ENCODE measurements around the gene C4orf50.

The C4orf50 gene

GRCh38 chr4:5980436-5981155, 37.6 kb downstream of the C4orf50 start:
- no peak for ATAC-seq
- no peak for TF ChIP-seq ZC3H10 (CRISPR knock-in tag; IDR thresholded peaks at IDR 0.05)
- TF ChIP-seq ZFP3 (CRISPR knock-in tag; IDR thresholded peaks at IDR 0.05): no peak
- TF ChIP-seq CSDC2 (CRISPR knock-in tag; IDR thresholded peaks at IDR 0.05): no peak
- no peak for TF ChIP-seq RARB (CRISPR knock-in tag; IDR thresholded peaks at IDR 0.05)
- no peak for TF ChIP-seq SNAI2 (CRISPR knock-in tag; IDR thresholded peaks at IDR 0.05)
- TF ChIP-seq ZNF70 (CRISPR knock-in tag; IDR thresholded peaks at IDR 0.05): no peak

GRCh38 chr4:5979981-5980380, 38.2 kb downstream of the C4orf50 start:
- no peak for ATAC-seq
- TF ChIP-seq ZNF565 (CRISPR knock-in tag; conservative IDR thresholded peaks at IDR 0.05; ENCODE audit: low read depth): no peak
- no peak for TF ChIP-seq PPARA (CRISPR knock-in tag; IDR thresholded peaks at IDR 0.05; ENCODE audit: borderline replicate concordance)
- TF ChIP-seq ARNTL (CRISPR knock-in tag; IDR thresholded peaks at IDR 0.05; ENCODE audit: borderline replicate concordance, low read depth): no peak
- TF ChIP-seq ZC3H10 (CRISPR knock-in tag; IDR thresholded peaks at IDR 0.05): no peak
- TF ChIP-seq TCF4 (CRISPR knock-in tag; IDR thresholded peaks at IDR 0.05; ENCODE audit: borderline replicate concordance): no peak
- TF ChIP-seq TOX (CRISPR knock-in tag; IDR thresholded peaks at IDR 0.05; ENCODE audit: borderline replicate concordance): no peak
- TF ChIP-seq ZNF70 (CRISPR knock-in tag; IDR thresholded peaks at IDR 0.05): no peak
- TF ChIP-seq, protein P1, sequence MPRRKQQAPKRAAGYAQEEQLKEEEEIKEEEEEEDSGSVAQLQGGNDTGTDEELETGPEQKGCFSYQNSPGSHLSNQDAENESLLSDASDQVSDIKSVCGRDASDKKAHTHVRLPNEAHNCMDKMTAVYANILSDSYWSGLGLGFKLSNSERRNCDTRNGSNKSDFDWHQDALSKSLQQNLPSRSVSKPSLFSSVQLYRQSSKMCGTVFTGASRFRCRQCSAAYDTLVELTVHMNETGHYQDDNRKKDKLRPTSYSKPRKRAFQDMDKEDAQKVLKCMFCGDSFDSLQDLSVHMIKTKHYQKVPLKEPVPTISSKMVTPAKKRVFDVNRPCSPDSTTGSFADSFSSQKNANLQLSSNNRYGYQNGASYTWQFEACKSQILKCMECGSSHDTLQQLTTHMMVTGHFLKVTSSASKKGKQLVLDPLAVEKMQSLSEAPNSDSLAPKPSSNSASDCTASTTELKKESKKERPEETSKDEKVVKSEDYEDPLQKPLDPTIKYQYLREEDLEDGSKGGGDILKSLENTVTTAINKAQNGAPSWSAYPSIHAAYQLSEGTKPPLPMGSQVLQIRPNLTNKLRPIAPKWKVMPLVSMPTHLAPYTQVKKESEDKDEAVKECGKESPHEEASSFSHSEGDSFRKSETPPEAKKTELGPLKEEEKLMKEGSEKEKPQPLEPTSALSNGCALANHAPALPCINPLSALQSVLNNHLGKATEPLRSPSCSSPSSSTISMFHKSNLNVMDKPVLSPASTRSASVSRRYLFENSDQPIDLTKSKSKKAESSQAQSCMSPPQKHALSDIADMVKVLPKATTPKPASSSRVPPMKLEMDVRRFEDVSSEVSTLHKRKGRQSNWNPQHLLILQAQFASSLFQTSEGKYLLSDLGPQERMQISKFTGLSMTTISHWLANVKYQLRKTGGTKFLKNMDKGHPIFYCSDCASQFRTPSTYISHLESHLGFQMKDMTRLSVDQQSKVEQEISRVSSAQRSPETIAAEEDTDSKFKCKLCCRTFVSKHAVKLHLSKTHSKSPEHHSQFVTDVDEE (CRISPR knock-in tag; IDR thresholded peaks at IDR 0.05): no peak
- TF ChIP-seq SNAI2 (CRISPR knock-in tag; IDR thresholded peaks at IDR 0.05): no peak
- TF ChIP-seq GLIS3 (CRISPR knock-in tag; IDR thresholded peaks at IDR 0.05): no peak
- no peak for TF ChIP-seq ZNF8 (CRISPR knock-in tag; IDR thresholded peaks at IDR 0.05)
- no peak for TF ChIP-seq ISL1 (CRISPR knock-in tag; IDR thresholded peaks at IDR 0.05)
- no peak for TF ChIP-seq ZFP30 (CRISPR knock-in tag; IDR thresholded peaks at IDR 0.05)
- TF ChIP-seq ESRRG (CRISPR knock-in tag; IDR thresholded peaks at IDR 0.05): no peak

GRCh38 chr4:5976921-5977320, 41.3 kb downstream of the C4orf50 start:
- TF ChIP-seq TOX (CRISPR knock-in tag; IDR thresholded peaks at IDR 0.05; ENCODE audit: borderline replicate concordance) (no peak), ZNF565 (CRISPR knock-in tag; conservative IDR thresholded peaks at IDR 0.05; ENCODE audit: low read depth) (no peak), GLIS3 (CRISPR knock-in tag; IDR thresholded peaks at IDR 0.05) (no peak), ZFP3 (CRISPR knock-in tag; IDR thresholded peaks at IDR 0.05) (no peak), CSRNP3 (CRISPR knock-in tag; IDR thresholded peaks at IDR 0.05) (no peak), CREB5 (CRISPR knock-in tag; IDR thresholded peaks at IDR 0.05; ENCODE audit: low read depth) (no peak)
- TF ChIP-seq, protein P2, sequence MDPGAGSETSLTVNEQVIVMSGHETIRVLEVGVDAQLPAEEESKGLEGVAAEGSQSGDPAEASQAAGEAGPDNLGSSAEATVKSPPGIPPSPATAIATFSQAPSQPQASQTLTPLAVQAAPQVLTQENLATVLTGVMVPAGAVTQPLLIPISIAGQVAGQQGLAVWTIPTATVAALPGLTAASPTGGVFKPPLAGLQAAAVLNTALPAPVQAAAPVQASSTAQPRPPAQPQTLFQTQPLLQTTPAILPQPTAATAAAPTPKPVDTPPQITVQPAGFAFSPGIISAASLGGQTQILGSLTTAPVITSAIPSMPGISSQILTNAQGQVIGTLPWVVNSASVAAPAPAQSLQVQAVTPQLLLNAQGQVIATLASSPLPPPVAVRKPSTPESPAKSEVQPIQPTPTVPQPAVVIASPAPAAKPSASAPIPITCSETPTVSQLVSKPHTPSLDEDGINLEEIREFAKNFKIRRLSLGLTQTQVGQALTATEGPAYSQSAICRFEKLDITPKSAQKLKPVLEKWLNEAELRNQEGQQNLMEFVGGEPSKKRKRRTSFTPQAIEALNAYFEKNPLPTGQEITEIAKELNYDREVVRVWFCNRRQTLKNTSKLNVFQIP (CRISPR knock-in tag; IDR thresholded peaks at IDR 0.05; ENCODE audit: borderline replicate concordance, low read depth): no peak
- no peak for ATAC-seq

- TF ChIP-seq ZNF8 (CRISPR knock-in tag; IDR thresholded peaks at IDR 0.05) (no peak), ZNF565 (CRISPR knock-in tag; conservative IDR thresholded peaks at IDR 0.05; ENCODE audit: low read depth) (no peak), SNAI2 (CRISPR knock-in tag; IDR thresholded peaks at IDR 0.05) (no peak), RARB (CRISPR knock-in tag; IDR thresholded peaks at IDR 0.05) (no peak), CSDC2 (CRISPR knock-in tag; IDR thresholded peaks at IDR 0.05) (no peak), ISL1 (CRISPR knock-in tag; IDR thresholded peaks at IDR 0.05) (no peak), BACH2 (CRISPR knock-in tag; IDR thresholded peaks at IDR 0.05; ENCODE audit: borderline replicate concordance) (no peak), CSRNP3 (CRISPR knock-in tag; IDR thresholded peaks at IDR 0.05) (no peak)
- TF ChIP-seq, protein P2 (CRISPR knock-in tag; IDR thresholded peaks at IDR 0.05; ENCODE audit: borderline replicate concordance, low read depth): no peak
- no peak for ATAC-seq
Observed at GRCh38 chr4:5976431-5976830, 41.8 kb downstream of the C4orf50 start.

Measured in SK-N-SH treated with all-trans-retinoic acid at 6 μM for 48 hours (cell line).